ENCODE results near the gene NEURL1B.

DNA sequence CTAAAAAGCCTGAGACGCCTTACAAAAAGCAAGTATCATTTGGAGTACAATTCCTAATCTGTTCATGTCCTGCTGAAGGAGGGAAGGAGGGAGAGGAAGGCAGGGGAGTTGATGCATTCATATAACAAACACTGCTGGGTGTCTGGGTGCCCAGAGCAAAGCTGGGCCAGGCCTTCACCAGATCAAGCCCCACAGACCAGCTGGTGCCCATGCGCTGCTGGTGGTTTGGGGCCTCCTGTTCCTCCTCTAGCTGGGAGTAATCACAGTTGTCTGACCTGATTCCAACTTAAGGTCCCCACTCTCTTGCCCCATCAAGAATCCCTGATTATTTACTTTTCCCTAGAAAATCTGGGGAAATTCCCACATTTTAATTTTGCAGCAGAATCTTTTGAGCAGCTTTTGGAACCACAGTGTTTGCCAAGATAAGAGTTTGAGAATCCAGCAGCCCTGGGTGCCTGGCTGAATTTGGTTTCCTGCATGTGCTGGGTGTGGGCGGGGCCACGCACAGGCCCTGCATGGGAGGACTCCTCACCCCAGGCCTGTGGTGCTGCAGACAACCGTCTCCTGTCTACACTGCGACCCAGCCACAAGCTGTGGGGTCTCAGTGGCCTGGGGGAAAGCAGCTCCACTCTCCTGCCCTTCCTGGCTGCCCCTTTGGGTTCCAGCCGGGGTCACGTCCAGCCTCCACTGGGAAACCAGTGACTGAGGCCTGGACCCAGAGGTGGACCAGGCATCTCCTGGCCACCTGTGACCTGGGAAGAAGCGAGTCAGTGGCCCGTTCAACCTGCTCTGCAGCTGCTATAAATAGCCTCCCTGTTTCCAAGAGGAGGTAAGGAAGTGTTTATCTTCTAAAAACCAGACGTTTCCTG is 47.5 kb downstream of the NEURL1B start:
- no peak for TF ChIP-seq ZNF274 (IDR thresholded peaks at IDR 0.05; ENCODE audit: low read depth, low read length)
- no peak for TF ChIP-seq YY1 (IDR thresholded peaks at IDR 0.05; ENCODE audit: insufficient read depth, insufficient read length)
